H1 (cell line): ENCODE data around the gene EMC10.

Source experiments
- RXRA ChIP-seq: IDR thresholded peaks from 2 replicates; pipeline ENCODE4 v1.6.1; 2011; ENCODE audit warnings: low read depth, mild to moderate bottlenecking, low read length, moderate library complexity; ENCODE audit not compliant: insufficient read depth
- SUZ12 ChIP-seq: fragments of 200-600 bp; sonication (generic); IDR thresholded peaks from 2 replicates; pipeline ENCODE4 v1.6.1; 2012; ENCODE audit warnings: mild to moderate bottlenecking, inconsistent platforms, low read length, moderate library complexity, mixed read lengths
- TCF12 ChIP-seq: IDR thresholded peaks from 2 replicates; pipeline ENCODE4 v1.6.1; 2011; ENCODE audit warnings: low read depth, mild to moderate bottlenecking, low read length
- TF ChIP-seq, protein P1 (sequence below): IDR thresholded peaks from 2 replicates; pipeline ENCODE4 v1.6.1; 2012; ENCODE audit warnings: inconsistent platforms

DNA sequence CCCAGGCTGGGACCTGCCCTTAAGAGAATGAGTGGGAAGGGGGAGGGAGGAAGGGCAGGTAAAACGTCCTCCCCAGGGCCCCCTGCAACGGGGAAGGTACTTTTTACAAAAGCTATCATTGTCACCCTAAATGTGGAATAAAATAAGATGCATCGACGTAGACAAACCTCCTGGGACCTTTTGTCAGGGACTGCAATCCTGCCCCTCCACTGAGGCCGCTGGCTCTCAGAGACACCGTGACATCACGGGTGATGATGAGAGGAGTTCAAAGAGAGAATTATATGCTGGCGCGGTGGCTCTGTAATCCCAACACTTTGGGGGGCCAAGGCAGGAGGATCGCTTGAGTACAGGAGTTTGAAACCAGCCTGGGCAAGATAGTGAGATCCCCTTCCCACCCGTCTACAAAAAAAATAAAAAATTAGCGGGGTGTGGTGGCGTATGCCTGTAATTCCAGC, 45.4 kb upstream of the EMC10 start:
- no peak for TF ChIP-seq RXRA
- TF ChIP-seq SUZ12 = no peak
- TF ChIP-seq, protein P1, sequence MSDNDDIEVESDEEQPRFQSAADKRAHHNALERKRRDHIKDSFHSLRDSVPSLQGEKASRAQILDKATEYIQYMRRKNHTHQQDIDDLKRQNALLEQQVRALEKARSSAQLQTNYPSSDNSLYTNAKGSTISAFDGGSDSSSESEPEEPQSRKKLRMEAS = no peak
- TF ChIP-seq TCF12 = no peak
